C4-2B (cell line): ENCODE results near the gene RGS16.

Source experiments
- H3K27ac ChIP-seq: fragments of 450-650 bp; 2 replicates; pipeline ENCODE4 v1.5.1; 2017
- ZFX ChIP-seq: fragments of 450-650 bp; IDR thresholded peaks from 2 replicates; pipeline ENCODE4 v1.6.1; 2017
- TF ChIP-seq, protein P1 (sequence below): fragments of 450-650 bp; conservative IDR thresholded peaks from 2 replicates; pipeline ENCODE4 v1.5.1; 2017; ENCODE audit warnings: mild to moderate bottlenecking

Gene RGS16

GRCh38 chr1:182569939-182570610 lies 34.1 kb downstream of the RGS16 start:
- no peak for TF ChIP-seq ZFX
- H3K27ac ChIP-seq: no peak overlapping the region

DNA sequence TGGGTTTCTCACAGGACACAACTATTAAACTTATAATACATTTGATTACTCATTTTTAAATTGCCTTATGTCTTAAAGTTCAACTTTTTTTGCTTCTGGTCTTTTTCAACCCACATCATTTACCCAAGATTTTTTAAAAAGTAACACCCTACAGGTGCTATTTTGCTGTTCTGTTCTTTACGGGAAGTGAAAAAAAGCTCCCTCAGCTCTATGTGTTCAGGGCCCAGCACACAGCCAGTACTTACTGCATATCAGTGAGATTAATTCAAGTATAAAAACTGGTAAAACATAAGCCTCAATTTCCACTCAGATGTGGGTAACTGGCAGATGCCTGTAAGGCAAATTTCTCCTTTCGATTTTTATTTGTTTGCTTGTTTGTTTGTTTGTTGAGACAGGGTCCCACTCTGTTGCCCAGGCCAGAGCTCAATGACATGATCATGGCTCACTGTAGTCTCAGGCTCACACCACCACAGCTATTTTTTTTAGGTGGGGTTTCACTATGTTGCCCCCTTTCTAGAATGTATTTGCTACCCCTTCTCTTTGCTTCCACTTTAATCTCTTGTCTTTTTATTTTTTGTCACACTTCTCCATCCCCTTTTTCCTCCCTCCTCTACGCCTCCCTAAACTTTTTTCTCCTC lies 35.4 kb downstream of the RGS16 start:
- no peak overlapping the region for H3K27ac ChIP-seq
- TF ChIP-seq, protein P1, sequence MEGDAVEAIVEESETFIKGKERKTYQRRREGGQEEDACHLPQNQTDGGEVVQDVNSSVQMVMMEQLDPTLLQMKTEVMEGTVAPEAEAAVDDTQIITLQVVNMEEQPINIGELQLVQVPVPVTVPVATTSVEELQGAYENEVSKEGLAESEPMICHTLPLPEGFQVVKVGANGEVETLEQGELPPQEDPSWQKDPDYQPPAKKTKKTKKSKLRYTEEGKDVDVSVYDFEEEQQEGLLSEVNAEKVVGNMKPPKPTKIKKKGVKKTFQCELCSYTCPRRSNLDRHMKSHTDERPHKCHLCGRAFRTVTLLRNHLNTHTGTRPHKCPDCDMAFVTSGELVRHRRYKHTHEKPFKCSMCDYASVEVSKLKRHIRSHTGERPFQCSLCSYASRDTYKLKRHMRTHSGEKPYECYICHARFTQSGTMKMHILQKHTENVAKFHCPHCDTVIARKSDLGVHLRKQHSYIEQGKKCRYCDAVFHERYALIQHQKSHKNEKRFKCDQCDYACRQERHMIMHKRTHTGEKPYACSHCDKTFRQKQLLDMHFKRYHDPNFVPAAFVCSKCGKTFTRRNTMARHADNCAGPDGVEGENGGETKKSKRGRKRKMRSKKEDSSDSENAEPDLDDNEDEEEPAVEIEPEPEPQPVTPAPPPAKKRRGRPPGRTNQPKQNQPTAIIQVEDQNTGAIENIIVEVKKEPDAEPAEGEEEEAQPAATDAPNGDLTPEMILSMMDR: no peak
- TF ChIP-seq ZFX: no peak

GRCh38 chr1:182567629-182568028 lies 36.6 kb downstream of the RGS16 start:
- H3K27ac ChIP-seq: no peak overlapping the region
- TF ChIP-seq, protein P1: no peak
- TF ChIP-seq ZFX: no peak

- no peak overlapping the region for H3K27ac ChIP-seq
- TF ChIP-seq ZFX: no peak
- TF ChIP-seq, protein P1: no peak
Observed at GRCh38 chr1:182565537-182565936, 38.7 kb downstream of the RGS16 start.

- H3K27ac ChIP-seq: no peak overlapping the region
- TF ChIP-seq, protein P1: no peak
- TF ChIP-seq ZFX: no peak
Observed at GRCh38 chr1:182564406-182565004, 39.7 kb downstream of the RGS16 start.

DNA sequence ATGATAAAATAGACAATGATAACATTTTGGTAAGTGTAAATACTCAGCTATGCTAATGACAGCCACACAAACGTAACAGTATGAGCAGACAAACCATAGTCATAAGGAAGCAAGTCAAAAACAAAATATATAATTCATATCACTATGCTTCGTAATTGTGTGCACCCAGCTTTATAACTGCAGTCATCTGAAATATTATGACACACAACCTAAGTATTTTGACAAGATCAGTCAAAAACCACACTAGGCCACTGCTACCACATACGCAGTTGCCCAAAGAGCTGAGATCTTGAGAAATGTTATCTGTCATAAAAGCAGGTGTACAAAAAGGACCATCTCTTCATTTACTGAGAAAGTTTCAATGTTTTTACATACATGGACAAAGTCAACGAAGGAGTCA lies 41.1 kb downstream of the RGS16 start:
- no peak for TF ChIP-seq ZFX
- TF ChIP-seq, protein P1: no peak
- H3K27ac ChIP-seq: no peak overlapping the region

- H3K27ac ChIP-seq: no peak overlapping the region
- TF ChIP-seq, protein P1: no peak
- no peak for TF ChIP-seq ZFX
Observed at GRCh38 chr1:182561456-182561855, 42.7 kb downstream of the RGS16 start.
